Ovary (tissue), 3 donors: ENCODE measurements around the gene BATF.

Experiments
- CTCF ChIP-seq, 3 donors: fragments of 450-650 bp in 2 of 3; fragments of 200-600 bp in 1 of 3; IDR thresholded peaks; one replicate each; pipeline versions ENCODE4 v1.5.1 to v1.8.0; 2016 to 2022; ENCODE audit warnings: antibody characterized with exemption in 3 of 3, mild to moderate bottlenecking in 1 of 3
- POLR2A ChIP-seq: fragments of 450-650 bp; IDR thresholded peaks from one replicate; pipeline ENCODE4 v1.6.1; 2017; ENCODE audit warnings: antibody characterized with exemption, mild to moderate bottlenecking, moderate library complexity
- donor health status: DM: no; HTN: no; CAD: no.

GRCh38 chr14:75566321-75566720, 44.1 kb downstream of the BATF start:
- no peak for TF ChIP-seq CTCF (IDR thresholded peaks at IDR 0.05)
- no peak for TF ChIP-seq POLR2A
